PC-9 (cell line): ENCODE measurements around the gene ARHGAP32. TPM values are rescaled to one million over a fixed set of nuclear protein-coding genes. Genes with fewer than 3 reads are reported as not detected.

Source experiments
- BruUV-seq: library from RNA; stranded (reverse); fragments of 400-500 nt; replicated peaks from 2 replicates; lab custom pipeline; 2021; lab: Mats Ljungman, UMichigan
- CTCF ChIA-PET: fragments of 300-600 bp; sonication (Branson Sonifier 250); formaldehyde crosslinking; loops from one replicate; lab custom pipeline; 2022; ENCODE audit warnings: antibody characterized with exemption; lab: Charles Lee
- POLR2A ChIA-PET: fragments of 300-600 bp; sonication (Branson Sonifier 250); formaldehyde crosslinking; loops from one replicate; lab custom pipeline; 2022; ENCODE audit warnings: antibody characterized with exemption; ENCODE audit not compliant: unreplicated experiment; lab: Charles Lee
- DNase-seq, 2 experiments: peaks; one replicate each; pipeline versions ENCODE4 v3.0.0 to v3.0.0-alpha.2; 2015 to 2022; ENCODE audit warnings: mixed read lengths in 1 of 2
- H2AFZ ChIP-seq: fragments of 200-600 bp; sonication (generic); 2 replicates; pipeline ENCODE4 v1.8.1; 2017; ENCODE audit warnings: antibody characterized with exemption
- H3F3A ChIP-seq: fragments of 200-600 bp; sonication (generic); 2 replicates; pipeline ENCODE4 v1.8.1; 2017; ENCODE audit warnings: antibody characterized with exemption, mild to moderate bottlenecking, low read depth; ENCODE audit not compliant: insufficient read depth
- H3K27ac ChIP-seq: fragments of 200-600 bp; sonication (generic); 2 replicates; pipeline ENCODE4 v1.6.1; 2016; ENCODE audit warnings: mixed run types
- H3K27me3 ChIP-seq: fragments of 200-600 bp; sonication (generic); 2 replicates; pipeline ENCODE4 v1.6.1; 2016; ENCODE audit warnings: low read depth, mixed run types; ENCODE audit not compliant: insufficient read depth
- H3K36me3 ChIP-seq: fragments of 200-600 bp; sonication (generic); 2 replicates; pipeline ENCODE4 v1.6.1; 2016; ENCODE audit warnings: low read depth, mixed run types
- H3K4me1 ChIP-seq: fragments of 200-600 bp; sonication (generic); replicated peaks from 2 replicates; pipeline ENCODE4 v1.6.1; 2016; ENCODE audit warnings: mixed run types; ENCODE audit not compliant: insufficient read depth
- H3K4me2 ChIP-seq: fragments of 200-600 bp; sonication (generic); 2 replicates; pipeline ENCODE4 v1.6.1; 2017; ENCODE audit warnings: mixed run types
- H3K4me3 ChIP-seq: fragments of 200-600 bp; sonication (generic); 2 replicates; pipeline ENCODE4 v1.6.1; 2016; ENCODE audit warnings: mixed run types
- H3K79me2 ChIP-seq: fragments of 200-600 bp; sonication (generic); 2 replicates; pipeline ENCODE4 v1.6.1; 2017; ENCODE audit warnings: low read depth, mixed run types
- H3K9me2 ChIP-seq: fragments of 200-600 bp; sonication (generic); 2 replicates; pipeline ENCODE4 v1.8.1; 2017; ENCODE audit warnings: mild to moderate bottlenecking; ENCODE audit not compliant: insufficient read depth
- H3K9me3 ChIP-seq: fragments of 200-600 bp; sonication (generic); 2 replicates; pipeline ENCODE4 v1.8.1; 2016; ENCODE audit warnings: low read depth; ENCODE audit not compliant: insufficient read depth
- H4K20me1 ChIP-seq: fragments of 200-600 bp; sonication (generic); 2 replicates; pipeline ENCODE4 v1.8.1; 2017; ENCODE audit not compliant: insufficient read depth
- EZH2 ChIP-seq: fragments of 200-600 bp; sonication (generic); IDR thresholded peaks from 2 replicates; pipeline ENCODE4 v1.8.0; 2017; ENCODE audit warnings: antibody characterized with exemption, low read depth
- intact Hi-C: fragments of 100-400 bp; cut with micrococcal nuclease; formaldehyde crosslinking; loops from one replicate; pipeline ENCODE4 v1.10.0; 2022; ENCODE audit not compliant: unreplicated experiment
- total RNA-seq: library from RNA; stranded (reverse); gene quantifications from 2 replicates; pipeline ENCODE4 v1.2.3, GENCODE V29; 2021
- TF ChIP-seq, protein P1 (sequence below): fragments of 200-600 bp; sonication (generic); conservative IDR thresholded peaks from 2 replicates; pipeline ENCODE4 v1.6.1; 2017; ENCODE audit warnings: mixed run types, antibody characterized with exemption, mild to moderate bottlenecking, moderate library complexity

The ARHGAP32 gene
- total RNA-seq, 1 experiment from 2014 or later = 35.1 TPM

DNA sequence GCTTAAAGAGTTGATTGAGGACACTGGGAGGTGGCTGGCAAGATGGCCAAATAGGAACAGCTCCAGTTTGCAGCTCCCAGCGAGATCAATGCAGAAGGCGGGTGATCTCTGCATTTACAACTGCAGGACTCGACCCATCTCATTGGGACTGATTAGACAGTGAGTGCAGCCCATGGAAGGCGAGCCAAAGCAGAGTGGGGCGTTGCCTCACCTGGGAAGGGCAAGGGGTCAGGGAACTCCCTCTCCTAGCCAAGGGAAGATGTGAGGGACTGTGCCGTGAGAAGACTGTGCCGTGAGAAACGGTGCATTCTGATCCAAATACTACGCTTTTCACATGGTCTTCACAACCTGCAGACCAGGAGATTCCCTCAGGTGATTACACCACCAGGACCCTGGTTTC, 36.4 kb downstream of the ARHGAP32 start:
- peaks cover 28% of the 10 kb centered on the region for H3K79me2 ChIP-seq
- no peaks in the 10 kb centered on the region for H3F3A ChIP-seq
- intact Hi-C loops = no loop called here
- no peaks in the 10 kb centered on the region for H3K9me2 ChIP-seq
- H3K27ac ChIP-seq = no peak overlapping the region
- no peak overlapping the region for H3K4me2 ChIP-seq
- CTCF ChIA-PET = no interaction called here
- no peaks in the 10 kb centered on the region for H3K36me3 ChIP-seq
- no peaks in the 10 kb centered on the region for H3K27me3 ChIP-seq
- no peaks in the 10 kb centered on the region for H4K20me1 ChIP-seq
- peaks cover 16% of the 10 kb centered on the region; the same call in 1 of the 2 replicates for H3K9me3 ChIP-seq
- no TSS peak for BruUV-seq
- H3K4me3 ChIP-seq = no peak overlapping the region
- peaks cover 13% of the 10 kb centered on the region; the same call in 1 of the 2 replicates for H3K4me1 ChIP-seq
- DNase-seq = no peak
- POLR2A ChIA-PET = no interaction called here
- H2AFZ ChIP-seq = no peak overlapping the region
- TF ChIP-seq, protein P1, sequence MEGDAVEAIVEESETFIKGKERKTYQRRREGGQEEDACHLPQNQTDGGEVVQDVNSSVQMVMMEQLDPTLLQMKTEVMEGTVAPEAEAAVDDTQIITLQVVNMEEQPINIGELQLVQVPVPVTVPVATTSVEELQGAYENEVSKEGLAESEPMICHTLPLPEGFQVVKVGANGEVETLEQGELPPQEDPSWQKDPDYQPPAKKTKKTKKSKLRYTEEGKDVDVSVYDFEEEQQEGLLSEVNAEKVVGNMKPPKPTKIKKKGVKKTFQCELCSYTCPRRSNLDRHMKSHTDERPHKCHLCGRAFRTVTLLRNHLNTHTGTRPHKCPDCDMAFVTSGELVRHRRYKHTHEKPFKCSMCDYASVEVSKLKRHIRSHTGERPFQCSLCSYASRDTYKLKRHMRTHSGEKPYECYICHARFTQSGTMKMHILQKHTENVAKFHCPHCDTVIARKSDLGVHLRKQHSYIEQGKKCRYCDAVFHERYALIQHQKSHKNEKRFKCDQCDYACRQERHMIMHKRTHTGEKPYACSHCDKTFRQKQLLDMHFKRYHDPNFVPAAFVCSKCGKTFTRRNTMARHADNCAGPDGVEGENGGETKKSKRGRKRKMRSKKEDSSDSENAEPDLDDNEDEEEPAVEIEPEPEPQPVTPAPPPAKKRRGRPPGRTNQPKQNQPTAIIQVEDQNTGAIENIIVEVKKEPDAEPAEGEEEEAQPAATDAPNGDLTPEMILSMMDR = no peak
- no peak for TF ChIP-seq EZH2

DNA sequence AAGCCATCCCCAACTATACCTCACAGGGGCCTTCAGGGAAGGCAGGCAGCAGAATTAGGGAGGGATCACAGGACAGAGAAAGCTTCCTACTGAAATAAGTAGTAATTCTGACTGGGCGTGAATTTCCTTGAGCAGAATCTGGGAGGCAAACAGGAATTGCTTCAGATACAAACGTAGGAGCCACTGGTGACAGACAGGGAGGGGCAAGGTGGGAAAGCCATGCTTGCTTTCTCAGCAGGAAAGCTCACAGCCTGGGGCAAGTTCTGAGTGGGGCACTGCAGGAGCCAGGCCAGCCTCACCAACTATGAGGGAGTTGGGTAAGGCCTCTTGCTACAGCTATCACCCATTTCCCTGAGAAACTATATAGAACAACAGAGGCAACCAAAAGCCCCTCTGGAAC, 43.6 kb downstream of the ARHGAP32 start:
- Histone ChIP-seq H3K27ac (peak overlapping the region; percentile 38), H3F3A (peaks cover 9% of the 10 kb centered on the region), H3K4me1 (peaks cover 27% of the 10 kb centered on the region), H3K79me2 (peaks cover 63% of the 10 kb centered on the region), H4K20me1 (no peaks in the 10 kb centered on the region), H3K4me3 (no peak overlapping the region), H3K9me2 (no peaks in the 10 kb centered on the region), H2AFZ (no peak overlapping the region), H3K4me2 (peak overlapping the region; percentile 32; the same call in 1 of the 2 replicates), H3K27me3 (no peaks in the 10 kb centered on the region), H3K9me3 (peaks cover 20% of the 10 kb centered on the region; the same call in 1 of the 2 replicates), H3K36me3 (no peaks in the 10 kb centered on the region)
- DNase-seq = peak in 1 of 2 experiments; percentile 52
- POLR2A ChIA-PET = no interaction called here
- intact Hi-C loops = no loop called here
- CTCF ChIA-PET = interaction anchor here (0.5 kb wide), 1 partner anchor 8 kb away, joined by 3 read pairs; no protein-coding TSS in a partner anchor
- no TSS peak for BruUV-seq
- no peak for TF ChIP-seq EZH2
- TF ChIP-seq, protein P1 = no peak

GRCh38 chr11:129146191-129146590, 45.9 kb downstream of the ARHGAP32 start:
- H3K36me3 ChIP-seq = no peaks in the 10 kb centered on the region
- no peak overlapping the region for H3K4me2 ChIP-seq
- peaks cover 14% of the 10 kb centered on the region for H3F3A ChIP-seq
- DNase-seq = no peak
- H4K20me1 ChIP-seq = no peaks in the 10 kb centered on the region
- H3K9me3 ChIP-seq = peaks cover 8% of the 10 kb centered on the region; the same call in 1 of the 2 replicates
- H2AFZ ChIP-seq = no peak overlapping the region
- ChIA-PET CTCF (no interaction called here), POLR2A (interaction anchor here (0.7 kb wide), 1 partner anchor 246 kb away, joined by 3 read pairs; no protein-coding TSS in a partner anchor)
- H3K4me1 ChIP-seq = peaks cover 37% of the 10 kb centered on the region
- intact Hi-C loops = no loop called here
- H3K27me3 ChIP-seq = no peaks in the 10 kb centered on the region
- H3K79me2 ChIP-seq = peaks cover 49% of the 10 kb centered on the region
- no peak overlapping the region for H3K27ac ChIP-seq
- TF ChIP-seq, protein P1 = no peak
- no peak for TF ChIP-seq EZH2
- H3K9me2 ChIP-seq = no peaks in the 10 kb centered on the region
- H3K4me3 ChIP-seq = no peak overlapping the region
- BruUV-seq = no TSS peak
